ENCODE measurements around the gene NINJ1. TPM values are rescaled to one million over a fixed set of nuclear protein-coding genes. Genes with fewer than 3 reads are reported as not detected.

NINJ1 gene
- total RNA-seq, 4 donors from 2014 or later = 47.0 to 56.8 (median 54.5) TPM

GRCh38 chr9:93114984-93115335 is 19.1 kb downstream of the NINJ1 start:
- Histone ChIP-seq H3K4me1 (peaks cover 0 to 13% (median 2%) of the 10 kb centered on the region in 4 donors), H3K4me3 (no peak overlapping the region), H3K27ac (no peak overlapping the region), H3K27me3 (no peaks in the 10 kb centered on the region), H3K9me3 (no peaks in the 10 kb centered on the region), H3K36me3 (peaks cover 0 to 41% (median 0%) of the 10 kb centered on the region in 3 donors)
- DNase-seq = peak in 2 of 3 donors; percentile 18 to 22
- TF ChIP-seq POLR2A (IDR thresholded peaks at IDR 0.05) (no peak), CTCF (IDR thresholded peaks at IDR 0.05) (no peak)

- Histone ChIP-seq H3K9me3 (no peaks in the 10 kb centered on the region), H3K36me3 (peaks cover 0 to 41% (median 0%) of the 10 kb centered on the region in 3 donors), H3K4me3 (no peak overlapping the region), H3K27ac (no peak overlapping the region), H3K4me1 (peaks cover 0 to 7% (median 0%) of the 10 kb centered on the region in 4 donors), H3K27me3 (no peaks in the 10 kb centered on the region)
- peak in 2 of 3 donors; percentile 39 to 43 for DNase-seq
- TF ChIP-seq POLR2A (IDR thresholded peaks at IDR 0.05) (no peak), CTCF (IDR thresholded peaks at IDR 0.05) (no peak)
These were observed 19.7 kb downstream of the NINJ1 start for GRCh38 chr9:93114169-93114983.

- no peak overlapping the region for H3K4me3 ChIP-seq
- no peaks in the 10 kb centered on the region for H3K27me3 ChIP-seq
- H3K36me3 ChIP-seq = peaks cover 0 to 51% (median 0%) of the 10 kb centered on the region in 3 donors
- H3K27ac ChIP-seq = no peak overlapping the region
- peaks cover 0 to 7% (median 0%) of the 10 kb centered on the region in 4 donors for H3K4me1 ChIP-seq
- DNase-seq = peak in 2 of 3 donors; percentile 37 to 46
- no peaks in the 10 kb centered on the region for H3K9me3 ChIP-seq
- no peak for TF ChIP-seq CTCF (IDR thresholded peaks at IDR 0.05)
- TF ChIP-seq POLR2A (IDR thresholded peaks at IDR 0.05) = no peak
These were observed 21.1 kb downstream of the NINJ1 start for GRCh38 chr9:93112864-93113389.

GRCh38 chr9:93112116-93112863 is 21.8 kb downstream of the NINJ1 start:
- H3K27ac ChIP-seq = no peak overlapping the region
- TF ChIP-seq POLR2A (IDR thresholded peaks at IDR 0.05) (no peak), CTCF (IDR thresholded peaks at IDR 0.05) (no peak)
- no peaks in the 10 kb centered on the region for H3K27me3 ChIP-seq
- no peak overlapping the region for H3K4me3 ChIP-seq
- H3K36me3 ChIP-seq = peaks cover 0 to 56% (median 0%) of the 10 kb centered on the region in 3 donors
- peaks cover 0 to 7% (median 0%) of the 10 kb centered on the region in 4 donors for H3K4me1 ChIP-seq
- H3K9me3 ChIP-seq = no peaks in the 10 kb centered on the region
- peak in 2 of 3 donors; percentile 30 to 45 for DNase-seq

- Histone ChIP-seq H3K27ac (no peak overlapping the region), H3K9me3 (no peaks in the 10 kb centered on the region), H3K4me1 (peaks cover 0 to 5% (median 0%) of the 10 kb centered on the region in 4 donors), H3K27me3 (no peaks in the 10 kb centered on the region), H3K4me3 (no peak overlapping the region), H3K36me3 (peaks cover 0 to 56% (median 0%) of the 10 kb centered on the region in 3 donors)
- no peak for TF ChIP-seq CTCF (IDR thresholded peaks at IDR 0.05)
- no peak for TF ChIP-seq POLR2A (IDR thresholded peaks at IDR 0.05)
- DNase-seq = peak in 2 of 3 donors; percentile 41 to 42
These were observed 22.5 kb downstream of the NINJ1 start for GRCh38 chr9:93111371-93112115.

Measured in Peyer's patch (tissue), 4 donors.